ENCODE measurements around the gene MIR17HG. TPM values are rescaled to one million over a fixed set of nuclear protein-coding genes. Genes with fewer than 3 reads are reported as not detected.
A peak's percentile ranks its signal among the peaks of the same experiment; 100 is the strongest.

The MIR17HG gene
- total RNA-seq, 1 experiment from 2014 or later: 3.4 TPM

DNA sequence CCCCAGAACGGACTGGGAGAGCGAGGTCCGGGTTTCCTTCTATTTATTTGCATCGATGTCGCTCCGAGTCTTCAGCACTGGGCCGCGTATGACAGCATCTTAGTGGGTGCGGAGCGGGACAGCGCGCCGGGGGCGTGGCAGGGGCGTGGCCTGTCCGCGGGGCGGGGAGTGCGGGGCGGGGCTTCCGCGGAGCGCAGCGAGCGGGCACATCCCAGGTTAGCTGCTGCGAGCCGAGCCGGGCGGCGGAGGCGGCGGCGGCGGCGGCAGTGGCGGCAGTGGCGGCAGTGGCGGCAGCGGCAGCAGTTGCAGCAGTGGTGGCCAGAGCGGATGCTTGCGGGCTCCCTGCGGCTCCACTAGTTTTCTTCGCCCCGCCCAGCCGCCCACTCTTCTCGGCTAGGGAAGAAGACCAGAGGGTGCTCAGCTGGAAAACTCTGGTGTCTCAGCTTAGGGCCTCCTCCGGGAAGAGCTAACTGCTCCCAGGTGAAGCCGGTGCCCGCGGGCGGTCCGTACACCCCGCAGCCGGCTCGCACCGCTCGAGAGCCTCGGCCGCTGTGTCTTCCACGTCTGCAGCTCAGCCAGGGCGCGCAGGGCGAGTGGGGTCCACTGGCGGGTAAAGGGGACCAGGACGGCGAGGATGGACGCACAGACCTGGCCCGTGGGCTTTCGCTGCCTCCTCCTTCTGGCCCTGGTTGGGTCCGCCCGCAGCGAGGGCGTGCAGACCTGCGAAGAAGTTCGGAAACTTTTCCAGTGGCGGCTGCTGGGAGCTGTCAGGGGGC, 51.1 kb downstream of the MIR17HG start, which contains the start of gene GPC5:
TSS of gene GPC5 (plus strand) at position 209 of the 776 bp plus-strand sequence.
- CTCF ChIA-PET: no interaction called here
- peaks cover 17% of the 10 kb centered on the region for H3K27me3 Mint-ChIP-seq (ENCODE audit: unreplicated experiment)
- H3K4me3 Mint-ChIP-seq (ENCODE audit: low read depth, unreplicated experiment): peak within 1 kb of the TSS; percentile 50
- BruUV-seq (replicated peaks): no TSS peak
- H3K9me3 Mint-ChIP-seq (ENCODE audit: low read depth, unreplicated experiment): no peaks in the 10 kb centered on the region
- peak; percentile 53 for DNase-seq
- H3K4me1 Mint-ChIP-seq (ENCODE audit: low read depth, unreplicated experiment): no peaks in the 10 kb centered on the region
- TF ChIP-seq CTCF (IDR thresholded peaks at IDR 0.05; ENCODE audit: unreplicated experiment): no peak
- H3K27ac Mint-ChIP-seq (ENCODE audit: unreplicated experiment): no peak within 1 kb of the TSS
- intact Hi-C loops (cut with micrococcal nuclease; ENCODE audit: unreplicated experiment): no loop called here
- peaks cover 3% of the 10 kb centered on the region for H3K36me3 Mint-ChIP-seq (ENCODE audit: insufficient read depth, unreplicated experiment)

DNA sequence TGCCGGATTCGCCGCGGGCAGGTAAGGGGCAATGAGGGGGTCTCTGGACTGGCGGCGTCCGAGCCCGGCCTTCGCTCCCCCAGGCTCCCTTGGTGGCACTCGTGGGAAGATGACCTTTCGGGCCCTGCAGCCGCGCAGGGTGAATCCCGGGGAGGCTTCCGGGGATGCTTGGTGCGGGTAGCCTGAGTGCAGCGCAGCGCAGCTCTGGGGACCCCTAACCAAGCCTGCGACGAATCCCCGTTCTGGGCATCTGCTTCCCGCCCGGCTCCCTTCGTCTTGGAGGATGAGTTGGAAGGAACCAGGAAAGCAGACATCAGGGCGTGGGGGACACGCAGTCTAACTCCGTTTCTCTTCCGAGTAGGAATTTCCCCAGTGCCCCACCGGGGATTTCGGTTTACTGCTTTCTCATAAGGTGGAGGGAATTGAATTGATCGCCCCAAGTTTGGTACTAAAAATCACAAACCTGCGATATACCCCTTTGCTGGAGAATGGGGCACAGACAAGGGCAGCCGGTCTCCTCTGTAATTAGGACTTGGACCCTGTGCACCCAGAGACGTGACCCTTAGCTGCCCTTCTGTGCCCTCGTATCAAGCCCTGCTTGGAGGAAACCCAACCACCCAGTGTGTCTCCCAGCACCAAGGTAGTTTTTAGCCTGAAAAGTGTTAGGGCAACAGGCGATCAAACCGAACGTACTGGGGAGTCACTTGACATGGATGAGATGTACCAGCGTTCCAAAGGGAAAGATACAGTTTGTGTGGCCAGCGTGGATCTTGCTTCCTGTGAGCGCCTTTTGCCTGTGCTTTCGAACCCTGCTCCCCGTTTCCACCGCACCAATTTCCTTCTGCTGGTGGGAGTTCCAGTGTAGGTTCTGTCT, 51.9 kb downstream of the MIR17HG start:
- intact Hi-C loops (cut with micrococcal nuclease; ENCODE audit: unreplicated experiment): no loop called here
- H3K9me3 Mint-ChIP-seq (ENCODE audit: low read depth, unreplicated experiment): no peaks in the 10 kb centered on the region
- H3K36me3 Mint-ChIP-seq (ENCODE audit: insufficient read depth, unreplicated experiment): peaks cover 3% of the 10 kb centered on the region
- BruUV-seq (replicated peaks): no TSS peak
- no peak for DNase-seq
- TF ChIP-seq CTCF (IDR thresholded peaks at IDR 0.05; ENCODE audit: unreplicated experiment): no peak
- H3K4me1 Mint-ChIP-seq (ENCODE audit: low read depth, unreplicated experiment): no peaks in the 10 kb centered on the region
- peaks cover 9% of the 10 kb centered on the region for H3K27me3 Mint-ChIP-seq (ENCODE audit: unreplicated experiment)
- H3K4me3 Mint-ChIP-seq (ENCODE audit: low read depth, unreplicated experiment): no peak overlapping the region
- no peak overlapping the region for H3K27ac Mint-ChIP-seq (ENCODE audit: unreplicated experiment)
- CTCF ChIA-PET: no interaction called here

DNA sequence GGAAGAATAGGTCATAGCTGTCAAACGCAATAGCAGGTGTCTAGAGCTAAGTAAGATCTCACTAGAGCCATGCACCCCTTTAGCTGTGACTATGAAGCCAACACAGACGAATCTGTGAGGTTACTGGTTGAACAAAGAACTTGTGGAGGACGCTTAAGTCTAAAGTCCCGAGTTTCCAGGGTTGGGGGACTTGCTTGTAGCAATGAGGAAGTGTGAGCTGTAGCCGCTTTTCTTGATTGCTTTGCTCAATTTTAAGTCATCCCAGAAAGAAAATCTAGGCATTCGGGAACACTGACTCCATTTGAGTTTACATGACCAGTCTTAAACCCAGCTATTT, 52.5 kb downstream of the MIR17HG start:
- Mint-ChIP-seq H3K4me3 (ENCODE audit: low read depth, unreplicated experiment) (no peak overlapping the region), H3K36me3 (ENCODE audit: insufficient read depth, unreplicated experiment) (peaks cover 3% of the 10 kb centered on the region), H3K27ac (ENCODE audit: unreplicated experiment) (no peak overlapping the region), H3K4me1 (ENCODE audit: low read depth, unreplicated experiment) (no peaks in the 10 kb centered on the region), H3K27me3 (ENCODE audit: unreplicated experiment) (peaks cover 3% of the 10 kb centered on the region), H3K9me3 (ENCODE audit: low read depth, unreplicated experiment) (no peaks in the 10 kb centered on the region)
- CTCF ChIA-PET: no interaction called here
- no peak for DNase-seq
- TF ChIP-seq CTCF (IDR thresholded peaks at IDR 0.05; ENCODE audit: unreplicated experiment): no peak
- intact Hi-C loops (cut with micrococcal nuclease; ENCODE audit: unreplicated experiment): no loop called here
- no TSS peak for BruUV-seq (replicated peaks)

DNA sequence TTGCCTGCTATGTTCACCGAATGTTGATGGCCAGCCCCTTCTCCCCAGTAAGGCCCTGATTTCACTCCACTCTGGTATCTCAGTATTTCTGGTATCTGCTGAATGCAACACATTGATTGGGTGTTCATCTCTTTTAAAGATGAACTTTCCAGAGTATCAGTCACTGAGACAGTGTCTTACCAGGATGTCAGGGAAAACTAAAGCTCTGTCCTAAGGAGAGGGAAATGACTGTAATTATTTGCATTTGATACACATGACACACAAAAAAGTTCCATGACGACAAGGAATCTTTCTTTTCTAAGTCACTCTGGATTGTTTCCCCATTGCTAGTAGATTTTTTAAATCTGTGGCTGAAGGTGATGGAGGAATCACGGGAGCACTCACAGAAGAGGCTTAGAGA, 53.2 kb downstream of the MIR17HG start:
- CTCF ChIA-PET: no interaction called here
- H3K4me3 Mint-ChIP-seq (ENCODE audit: low read depth, unreplicated experiment): no peak overlapping the region
- no peaks in the 10 kb centered on the region for H3K9me3 Mint-ChIP-seq (ENCODE audit: low read depth, unreplicated experiment)
- intact Hi-C loops (cut with micrococcal nuclease; ENCODE audit: unreplicated experiment): no loop called here
- no TSS peak for BruUV-seq (replicated peaks)
- no peak overlapping the region for H3K27ac Mint-ChIP-seq (ENCODE audit: unreplicated experiment)
- peaks cover 3% of the 10 kb centered on the region for H3K36me3 Mint-ChIP-seq (ENCODE audit: insufficient read depth, unreplicated experiment)
- no peak for DNase-seq
- no peaks in the 10 kb centered on the region for H3K4me1 Mint-ChIP-seq (ENCODE audit: low read depth, unreplicated experiment)
- TF ChIP-seq CTCF (IDR thresholded peaks at IDR 0.05; ENCODE audit: unreplicated experiment): no peak
- H3K27me3 Mint-ChIP-seq (ENCODE audit: unreplicated experiment): no peaks in the 10 kb centered on the region

Data from Calu3 (cell line).